CD14-positive monocyte (primary cell): ENCODE results near the gene ENOSF1. TPM values are rescaled to one million over a fixed set of nuclear protein-coding genes. Genes with fewer than 3 reads are reported as not detected.
A peak's percentile ranks its signal among the peaks of the same experiment; 100 is the strongest.

Experiments used
- DNase-seq, 3 donors: peaks; one replicate each; pipeline ENCODE4 v3.0.0-alpha.2; 2011 to 2022
- H2AFZ ChIP-seq: 2 replicates; pipeline ENCODE4 v1.6.0; 2012; ENCODE audit warnings: mild to moderate bottlenecking, low read depth, low read length, inconsistent platforms; ENCODE audit not compliant: insufficient read depth, poor library complexity, severe bottlenecking
- H3K27ac ChIP-seq, 2 donors: 1 replicate in 1 of 2; 2 replicates in 1 of 2; pipeline ENCODE4 v1.5.1; 2012 to 2013; ENCODE audit warnings: low read length in 2 of 2, control low read depth in 1 of 2, inconsistent platforms in 1 of 2, low read depth in 1 of 2, mild to moderate bottlenecking in 1 of 2
- H3K27me3 ChIP-seq, 2 donors: one replicate each; pipeline versions ENCODE4 v1.6.0 to v1.6.1; 2011 to 2013; ENCODE audit warnings: low read length in 2 of 2; ENCODE audit not compliant: control insufficient read depth in 2 of 2, insufficient read depth in 2 of 2
- H3K36me3 ChIP-seq, 2 donors: replicated peaks in 1 of 2; 1 replicate in 1 of 2; 2 replicates in 1 of 2; pipeline versions ENCODE4 v1.5.1 to v1.6.1; 2012 to 2013; ENCODE audit warnings: low read length in 2 of 2, control low read depth in 1 of 2, inconsistent platforms in 1 of 2, mild to moderate bottlenecking in 1 of 2; ENCODE audit not compliant: insufficient read depth in 2 of 2, control insufficient read depth in 1 of 2
- H3K4me1 ChIP-seq, 2 donors: 1 replicate in 1 of 2; 2 replicates in 1 of 2; pipeline versions ENCODE4 v1.5.1 to v1.6.1; 2012 to 2013; ENCODE audit warnings: low read length in 2 of 2, control low read depth in 1 of 2, inconsistent platforms in 1 of 2, mild to moderate bottlenecking in 1 of 2, moderate library complexity in 1 of 2; ENCODE audit not compliant: insufficient read depth in 2 of 2, control insufficient read depth in 1 of 2
- H3K4me2 ChIP-seq: replicated peaks from 2 replicates; pipeline ENCODE3; 2012; ENCODE audit warnings: low read length, moderate library complexity, mild to moderate bottlenecking; ENCODE audit not compliant: poor library complexity, severe bottlenecking; ENCODE audit errors: extremely low read depth
- H3K4me3 ChIP-seq, 3 experiments: fragments of 200-600 bp in 1 of 3; sonication (generic) in 1 of 3; replicated peaks in 1 of 3; 1 replicate in 2 of 3; 2 replicates in 1 of 3; pipeline ENCODE4 v1.5.1; 2011 to 2013; ENCODE audit warnings: low read length in 3 of 3, mild to moderate bottlenecking in 3 of 3, control low read depth in 2 of 3, low read depth in 2 of 3, inconsistent platforms in 1 of 3, moderate library complexity in 1 of 3
- H3K79me2 ChIP-seq: 2 replicates; pipeline ENCODE4 v1.6.0; 2012; ENCODE audit warnings: mild to moderate bottlenecking, control low read depth, inconsistent platforms, low read length, moderate library complexity; ENCODE audit not compliant: insufficient read depth
- H3K9ac ChIP-seq: 2 replicates; pipeline ENCODE4 v1.6.0; 2017; ENCODE audit warnings: low read length, mild to moderate bottlenecking; ENCODE audit not compliant: insufficient read depth, poor library complexity, severe bottlenecking
- H3K9me3 ChIP-seq, 2 donors: replicated peaks in 1 of 2; 1 replicate in 1 of 2; 2 replicates in 1 of 2; pipeline versions ENCODE4 v1.5.1 to v1.6.1; 2012 to 2013; ENCODE audit warnings: low read length in 2 of 2, control low read depth in 1 of 2; ENCODE audit not compliant: control insufficient read depth in 1 of 2, insufficient read depth in 1 of 2
- H4K20me1 ChIP-seq: 2 replicates; pipeline ENCODE4 v1.6.0; 2012; ENCODE audit warnings: mild to moderate bottlenecking, low read length, control low read depth, moderate library complexity; ENCODE audit not compliant: insufficient read depth
- H3K27ac Mint-ChIP-seq, 7 donors: one replicate each; pipeline ENCODE4 v1.8.0; 2020; ENCODE audit warnings: mild to moderate bottlenecking in 7 of 7, mixed read lengths in 7 of 7, moderate library complexity in 6 of 7, inconsistent platforms in 2 of 7
- H3K27me3 Mint-ChIP-seq, 3 donors: one replicate each; pipeline ENCODE4 v1.8.0; 2021 to 2022; ENCODE audit warnings: low read depth in 3 of 3, mild to moderate bottlenecking in 3 of 3, mixed read lengths in 3 of 3, moderate library complexity in 3 of 3, inconsistent platforms in 1 of 3
- H3K36me3 Mint-ChIP-seq, 2 donors: one replicate each; pipeline ENCODE4 v1.8.0; 2020; ENCODE audit warnings: mixed read lengths in 2 of 2, inconsistent platforms in 1 of 2, mild to moderate bottlenecking in 1 of 2
- H3K4me1 Mint-ChIP-seq: one replicate; pipeline ENCODE4 v1.8.0; 2020; ENCODE audit warnings: mild to moderate bottlenecking, mixed read lengths
- H3K4me3 Mint-ChIP-seq, 2 donors: one replicate each; pipeline ENCODE4 v1.8.0; 2020; ENCODE audit warnings: mild to moderate bottlenecking in 2 of 2, mixed read lengths in 2 of 2, moderate library complexity in 1 of 2
- H3K9me3 Mint-ChIP-seq, 7 donors: one replicate each; pipeline ENCODE4 v1.8.0; 2020 to 2022; ENCODE audit warnings: mixed read lengths in 7 of 7, mild to moderate bottlenecking in 6 of 7, moderate library complexity in 6 of 7, inconsistent platforms in 2 of 7
- WGBS: methylation state at CpG from one replicate; pipeline ENCODE4 v1.1.5; 2013; ENCODE audit warnings: missing lambda C conversion rate; ENCODE audit not compliant: insufficient coverage; 5-methylcytosine and 5-hydroxymethylcytosine counted together
- intact Hi-C, 2 donors: fragments of 100-400 bp; cut with micrococcal nuclease; formaldehyde crosslinking; loops; one replicate each; pipeline versions ENCODE4 v1.15.0 to v1.15.1; 2023
- polyA plus RNA-seq, 3 donors: library from polyadenylated mRNA; depleted of rRNA in 1 of 3; unstranded in 2 of 3; stranded (reverse) in 1 of 3; fragments of 300-500 nt in 2 of 3; fragments of >200 nt in 1 of 3; fragmentation: Illumina TruSeq in 2 of 3; gene quantifications; 1 replicate in 2 of 3; 2 replicates in 1 of 3; pipeline ENCODE4 v1.2.3, GENCODE V29; 2012 to 2021
- TF ChIP-seq, protein P1 (sequence below): fragments of 200-600 bp; IDR thresholded peaks from one replicate; pipeline ENCODE4 v1.8.0; 2022; ENCODE audit warnings: antibody characterized with exemption, mild to moderate bottlenecking

ENOSF1 gene
- polyA plus RNA-seq, 3 donors: 2.2 to 11.6 (median 2.3) TPM

DNA sequence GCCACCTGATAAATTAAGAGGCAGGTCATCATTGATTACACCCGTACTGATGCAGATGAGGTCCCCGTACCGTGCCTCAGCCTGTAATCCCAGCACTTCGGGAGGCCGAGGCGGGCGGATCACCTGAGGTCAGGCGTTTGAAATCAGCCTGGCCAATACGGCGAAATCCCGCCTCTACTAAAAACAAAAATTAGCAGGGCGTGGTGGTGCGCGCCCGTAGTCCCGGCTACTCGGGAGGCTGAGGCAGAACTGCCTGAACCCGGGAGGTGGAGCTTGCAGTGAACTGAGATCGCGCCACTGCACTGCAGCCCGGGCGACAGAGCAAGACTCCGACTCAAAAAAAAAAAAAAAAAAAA lies 683 bp upstream of the ENOSF1 start:
- H3K36me3 ChIP-seq: no peaks in the 10 kb centered on the region
- intact Hi-C loops: loop anchor here in 1 of 2 donors (5.0 kb wide), 2 partner anchors 41 to 446 kb away; partner anchors contain the start of gene THOC1
- peaks cover 7 to 31% of the 10 kb centered on the region in 2 donors for H3K27me3 ChIP-seq
- peak overlapping the region; percentile 13 to 77 (median 26) for H3K4me3 ChIP-seq
- no peak overlapping the region for H3K27ac ChIP-seq
- H3K4me3 Mint-ChIP-seq: peak overlapping the region; percentile 68 to 83
- H4K20me1 ChIP-seq: no peaks in the 10 kb centered on the region
- peaks cover 26 to 49% (median 28%) of the 10 kb centered on the region in 3 donors for H3K27me3 Mint-ChIP-seq
- H3K4me1 Mint-ChIP-seq: peaks cover 7% of the 10 kb centered on the region
- H3K9me3 Mint-ChIP-seq: peaks cover 0 to 10% (median 4%) of the 10 kb centered on the region in 7 donors
- WGBS: 89% methylated on average over 18 of the region's 23 CpGs
- no peak for DNase-seq
- peaks cover 0 to 5% of the 10 kb centered on the region in 2 donors for H3K9me3 ChIP-seq
- H3K27ac Mint-ChIP-seq: peak overlapping the region in 1 of 7 donors; percentile 37
- TF ChIP-seq, protein P1, sequence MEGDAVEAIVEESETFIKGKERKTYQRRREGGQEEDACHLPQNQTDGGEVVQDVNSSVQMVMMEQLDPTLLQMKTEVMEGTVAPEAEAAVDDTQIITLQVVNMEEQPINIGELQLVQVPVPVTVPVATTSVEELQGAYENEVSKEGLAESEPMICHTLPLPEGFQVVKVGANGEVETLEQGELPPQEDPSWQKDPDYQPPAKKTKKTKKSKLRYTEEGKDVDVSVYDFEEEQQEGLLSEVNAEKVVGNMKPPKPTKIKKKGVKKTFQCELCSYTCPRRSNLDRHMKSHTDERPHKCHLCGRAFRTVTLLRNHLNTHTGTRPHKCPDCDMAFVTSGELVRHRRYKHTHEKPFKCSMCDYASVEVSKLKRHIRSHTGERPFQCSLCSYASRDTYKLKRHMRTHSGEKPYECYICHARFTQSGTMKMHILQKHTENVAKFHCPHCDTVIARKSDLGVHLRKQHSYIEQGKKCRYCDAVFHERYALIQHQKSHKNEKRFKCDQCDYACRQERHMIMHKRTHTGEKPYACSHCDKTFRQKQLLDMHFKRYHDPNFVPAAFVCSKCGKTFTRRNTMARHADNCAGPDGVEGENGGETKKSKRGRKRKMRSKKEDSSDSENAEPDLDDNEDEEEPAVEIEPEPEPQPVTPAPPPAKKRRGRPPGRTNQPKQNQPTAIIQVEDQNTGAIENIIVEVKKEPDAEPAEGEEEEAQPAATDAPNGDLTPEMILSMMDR: no peak
- H3K4me2 ChIP-seq: peak overlapping the region; percentile 86
- peaks cover 10 to 13% of the 10 kb centered on the region in 2 donors for H3K36me3 Mint-ChIP-seq
- H3K4me1 ChIP-seq: peaks cover 6 to 13% of the 10 kb centered on the region in 2 donors
- H2AFZ ChIP-seq: peak overlapping the region; percentile 57
- H3K9ac ChIP-seq: peak overlapping the region; percentile 73
- H3K79me2 ChIP-seq: peaks cover 19% of the 10 kb centered on the region

DNA sequence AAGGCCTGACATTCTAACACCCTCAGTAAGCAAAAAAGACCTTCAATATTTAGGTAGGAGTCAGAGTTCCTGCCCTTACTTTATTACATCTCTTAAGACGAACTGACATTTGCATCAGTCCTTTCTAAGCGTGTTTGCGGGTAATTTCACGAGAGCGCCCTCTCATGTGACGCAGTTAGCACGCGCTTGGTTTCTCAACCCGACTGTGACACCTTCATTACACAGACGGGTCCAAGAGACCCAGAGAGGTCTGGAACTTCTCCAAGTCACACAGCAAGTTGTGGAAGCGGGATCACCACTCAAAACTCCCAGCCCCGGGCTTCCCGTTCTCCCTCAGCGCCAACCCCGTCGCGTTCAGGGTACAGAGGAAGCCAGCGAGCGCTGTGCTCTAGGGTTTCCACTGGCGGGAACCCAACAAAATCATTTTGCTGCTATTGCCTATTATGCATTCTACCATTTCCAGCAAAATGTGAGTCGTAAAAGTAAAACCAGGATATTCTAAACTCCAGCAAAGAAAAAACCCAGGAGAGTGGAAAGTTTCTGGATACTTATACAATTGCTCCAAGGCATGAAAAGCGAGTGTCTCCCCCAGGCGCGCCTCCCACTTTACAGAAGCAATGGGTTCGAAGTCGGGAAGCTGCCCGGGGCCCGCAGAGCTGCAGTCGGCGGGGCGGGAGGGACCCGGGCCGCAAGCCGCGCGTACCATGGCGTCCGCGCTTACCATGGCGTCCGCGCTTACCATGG lies 601 bp downstream of the ENOSF1 start:
- Histone ChIP-seq H3K4me3 (peak overlapping the region; percentile 64 to 91 (median 77)), H3K9me3 (peaks cover 0 to 5% of the 10 kb centered on the region in 2 donors), H3K27ac (peak overlapping the region; percentile 40 to 78), H3K36me3 (no peaks in the 10 kb centered on the region), H3K4me2 (peak overlapping the region; percentile 86), H3K9ac (peak overlapping the region; percentile 73), H3K27me3 (peaks cover 7 to 31% of the 10 kb centered on the region in 2 donors), H3K79me2 (peaks cover 19% of the 10 kb centered on the region), H2AFZ (peak overlapping the region; percentile 67), H4K20me1 (no peaks in the 10 kb centered on the region), H3K4me1 (peaks cover 6 to 13% of the 10 kb centered on the region in 2 donors)
- Mint-ChIP-seq H3K4me1 (peaks cover 7% of the 10 kb centered on the region), H3K36me3 (peaks cover 10 to 15% of the 10 kb centered on the region in 2 donors), H3K27me3 (peaks cover 22 to 44% (median 28%) of the 10 kb centered on the region in 3 donors), H3K27ac (peak overlapping the region; percentile 69 to 98 (median 93)), H3K4me3 (peak overlapping the region; percentile 86 to 92), H3K9me3 (peaks cover 0 to 10% (median 4%) of the 10 kb centered on the region in 7 donors)
- intact Hi-C loops: loop anchor here in 1 of 2 donors (5.0 kb wide), 2 partner anchors 40 to 445 kb away; partner anchors contain the start of gene THOC1
- DNase-seq: peak; percentile 88 to 96 (median 90)
- whole genome bisulfite sequencing: under 1% methylated on average over 39 of the region's 42 CpGs
- TF ChIP-seq, protein P1: no peak
